PC-3 (cell line): ENCODE results near the gene MSX1. TPM values are rescaled to one million over a fixed set of nuclear protein-coding genes. Genes with fewer than 3 reads are reported as not detected.

ENCODE experiments used
- ATAC-seq: fragments of 200-7000 bp; cut with Tn5 transposase; 2 replicates; pipeline ENCODE4 v1.9.1; 2020; ENCODE audit warnings: mild to moderate bottlenecking, moderate library complexity
- BruUV-seq: library from RNA; stranded (reverse); fragments of 400-500 nt; replicated peaks from 2 replicates; lab custom pipeline; 2021; lab: Mats Ljungman, UMichigan
- CTCF ChIA-PET: fragments of 300-600 bp; sonication (Branson Sonifier 250); formaldehyde crosslinking; loops from one replicate; lab custom pipeline; 2022; ENCODE audit warnings: antibody characterized with exemption; lab: Charles Lee
- POLR2A ChIA-PET: fragments of 300-600 bp; sonication (Branson Sonifier 250); formaldehyde crosslinking; loops from one replicate; lab custom pipeline; 2022; ENCODE audit warnings: antibody characterized with exemption; ENCODE audit not compliant: unreplicated experiment; lab: Charles Lee
- DNase-seq: peaks from one replicate; pipeline ENCODE4 v3.0.0-alpha.2; 2015
- H2AFZ ChIP-seq: fragments of 300-600 bp; sonication (generic); 2 replicates; pipeline ENCODE4 v1.6.0; 2016; ENCODE audit warnings: antibody characterized with exemption, low read length
- H3F3A ChIP-seq: fragments of 300-600 bp; sonication (generic); one replicate; pipeline ENCODE4 v1.6.0; 2017; ENCODE audit warnings: antibody characterized with exemption, low read length, control low read depth, mild to moderate bottlenecking; ENCODE audit not compliant: unreplicated experiment
- H3K27ac ChIP-seq: fragments of 300-600 bp; sonication (generic); 2 replicates; pipeline ENCODE4 v1.5.1; 2016; ENCODE audit warnings: mild to moderate bottlenecking, low read length
- H3K27me3 ChIP-seq: fragments of 300-600 bp; sonication (generic); 2 replicates; pipeline ENCODE4 v1.6.1; 2016; ENCODE audit warnings: low read length, mixed read lengths
- H3K36me3 ChIP-seq: fragments of 300-600 bp; sonication (generic); 2 replicates; pipeline ENCODE4 v1.6.1; 2016; ENCODE audit warnings: low read depth, mixed run types, low read length, mixed read lengths
- H3K4me1 ChIP-seq: fragments of 300-600 bp; sonication (generic); 2 replicates; pipeline ENCODE4 v1.5.1; 2016; ENCODE audit warnings: low read length; ENCODE audit not compliant: insufficient read depth
- H3K4me2 ChIP-seq: fragments of 300-600 bp; sonication (generic); 2 replicates; pipeline ENCODE4 v1.6.0; 2016; ENCODE audit warnings: low read length
- H3K4me3 ChIP-seq: fragments of 300-600 bp; sonication (generic); 2 replicates; pipeline ENCODE4 v1.5.1; 2016; ENCODE audit warnings: mild to moderate bottlenecking, low read length, mixed read lengths
- H3K79me2 ChIP-seq: fragments of 300-600 bp; sonication (generic); 2 replicates; pipeline ENCODE4 v1.6.1; 2017; ENCODE audit warnings: low read length, mixed read lengths
- H3K9ac ChIP-seq: fragments of 300-600 bp; sonication (generic); 2 replicates; pipeline ENCODE4 v1.6.0; 2016; ENCODE audit warnings: mild to moderate bottlenecking, low read length
- H3K9me2 ChIP-seq: fragments of 300-600 bp; sonication (generic); replicated peaks from 2 replicates; pipeline ENCODE4 v1.6.1; 2016; ENCODE audit warnings: mixed run types, low read length, mixed read lengths
- H3K9me3 ChIP-seq: fragments of 300-600 bp; sonication (generic); 2 replicates; pipeline ENCODE4 v1.6.1; 2016; ENCODE audit warnings: low read length, mixed read lengths
- H4K20me1 ChIP-seq: fragments of 300-600 bp; sonication (generic); 2 replicates; pipeline ENCODE4 v1.6.1; 2016; ENCODE audit warnings: low read length, mixed read lengths
- CTCF ChIP-seq: fragments of 300-600 bp; sonication (generic); conservative IDR thresholded peaks from 2 replicates; pipeline ENCODE4 v1.5.1; 2017; ENCODE audit warnings: antibody characterized with exemption, low read depth, mild to moderate bottlenecking, low read length
- EZH2 ChIP-seq: fragments of 300-600 bp; sonication (generic); IDR thresholded peaks from one replicate; pipeline ENCODE4 v1.6.1; 2017; ENCODE audit warnings: antibody characterized with exemption, mild to moderate bottlenecking, low read length; ENCODE audit not compliant: unreplicated experiment
- EZH2phosphoT487 ChIP-seq: fragments of 300-600 bp; sonication (generic); IDR thresholded peaks from 2 replicates; pipeline ENCODE4 v1.6.1; 2018; ENCODE audit warnings: mild to moderate bottlenecking, antibody characterized with exemption, low read length, borderline replicate concordance
- intact Hi-C: fragments of 100-400 bp; cut with micrococcal nuclease; formaldehyde crosslinking; loops from 2 replicates; pipeline ENCODE4 v1.9.0; 2023
- total RNA-seq: library from RNA; depleted of rRNA; stranded (reverse); fragments of >200 nt; gene quantifications from 2 replicates; pipeline ENCODE4 v1.2.3, GENCODE V29; 2014

MSX1 gene
- total RNA-seq, 1 experiment from 2014 or later, result 7.5 TPM

GRCh38 chr4:4838936-4839810 lies 20.3 kb upstream of the MSX1 start:
- no peaks in the 10 kb centered on the region for H3K79me2 ChIP-seq
- no peak for ATAC-seq

GRCh38 chr4:4840351-4840750 lies 19.1 kb upstream of the MSX1 start:
- no peaks in the 10 kb centered on the region for H3K9me2 ChIP-seq
- ATAC-seq (no peak), DNase-seq (no peak)
- H4K20me1 ChIP-seq, result no peaks in the 10 kb centered on the region
- no peak overlapping the region for H2AFZ ChIP-seq
- BruUV-seq, result no TSS peak
- intact Hi-C loops, result no loop called here
- POLR2A ChIA-PET, result no interaction called here
- H3K27me3 ChIP-seq, result no peaks in the 10 kb centered on the region
- no peaks in the 10 kb centered on the region for H3F3A ChIP-seq
- H3K4me2 ChIP-seq, result no peak overlapping the region
- CTCF ChIA-PET, result no interaction called here
- no peaks in the 10 kb centered on the region for H3K36me3 ChIP-seq
- no peaks in the 10 kb centered on the region for H3K79me2 ChIP-seq
- TF ChIP-seq EZH2phosphoT487 (no peak), CTCF (no peak), EZH2 (no peak)
- no peak overlapping the region for H3K9ac ChIP-seq
- no peak overlapping the region for H3K27ac ChIP-seq
- no peaks in the 10 kb centered on the region for H3K9me3 ChIP-seq
- no peak overlapping the region for H3K4me3 ChIP-seq
- 0 out of 2 replicates have a peak, but pooled peaks cover 5% of the 10 kb centered on the region for H3K4me1 ChIP-seq

More at GRCh38 chr4:4838936-4839810, 20.3 kb upstream of the MSX1 start:
- CTCF ChIA-PET, result no interaction called here
- DNase-seq, result no peak
- H3K9ac ChIP-seq, result no peak overlapping the region
- H3K9me3 ChIP-seq, result no peaks in the 10 kb centered on the region
- no peaks in the 10 kb centered on the region for H3K9me2 ChIP-seq
- no TSS peak for BruUV-seq
- POLR2A ChIA-PET, result no interaction called here
- no peaks in the 10 kb centered on the region for H4K20me1 ChIP-seq
- H3K4me3 ChIP-seq, result no peak overlapping the region
- no peaks in the 10 kb centered on the region for H3K27me3 ChIP-seq
- no peak overlapping the region for H2AFZ ChIP-seq
- no peaks in the 10 kb centered on the region for H3F3A ChIP-seq
- no peak overlapping the region for H3K4me2 ChIP-seq
- TF ChIP-seq EZH2phosphoT487, result no peak
- TF ChIP-seq CTCF, result no peak
- intact Hi-C loops, result no loop called here
- H3K27ac ChIP-seq, result no peak overlapping the region
- H3K4me1 ChIP-seq, result 0 out of 2 replicates have a peak, but pooled peaks cover 5% of the 10 kb centered on the region
- no peaks in the 10 kb centered on the region for H3K36me3 ChIP-seq

GRCh38 chr4:4841156-4841555 lies 18.3 kb upstream of the MSX1 start:
- intact Hi-C loops, result no loop called here
- Histone ChIP-seq H3K27me3 (no peaks in the 10 kb centered on the region), H3K79me2 (no peaks in the 10 kb centered on the region), H3F3A (no peaks in the 10 kb centered on the region), H3K9me3 (no peaks in the 10 kb centered on the region), H3K27ac (no peak overlapping the region), H3K9ac (no peak overlapping the region), H4K20me1 (no peaks in the 10 kb centered on the region), H2AFZ (no peak overlapping the region), H3K4me1 (0 out of 2 replicates have a peak, but pooled peaks cover 5% of the 10 kb centered on the region), H3K4me2 (no peak overlapping the region), H3K4me3 (no peak overlapping the region), H3K36me3 (no peaks in the 10 kb centered on the region), H3K9me2 (no peaks in the 10 kb centered on the region)
- BruUV-seq, result no TSS peak
- TF ChIP-seq EZH2 (no peak), CTCF (no peak), EZH2phosphoT487 (no peak)
- ChIA-PET CTCF (no interaction called here), POLR2A (no interaction called here)
- ATAC-seq (no peak), DNase-seq (no peak)
